Smooth muscle cell (in vitro differentiated cells): ENCODE results near the gene ZNF536. TPM values are rescaled to one million over a fixed set of nuclear protein-coding genes. Genes with fewer than 3 reads are reported as not detected.
"Not testable (repeated sequence)": the region's sequence is repeated elsewhere in the genome, so short reads cannot be mapped to it uniquely, and the experiment has no call there.

Experiments
- DNase-seq: peaks from one replicate; lab custom pipeline; 2025; ENCODE audit not compliant: unreplicated experiment; lab: John Stamatoyannopoulos, UW
- H2AFZ ChIP-seq: fragments of 200-600 bp; sonication (generic); 2 replicates; pipeline ENCODE4 v1.6.0; 2016; ENCODE audit warnings: antibody characterized with exemption, low read depth, mild to moderate bottlenecking
- H3F3A ChIP-seq: fragments of 200-600 bp; sonication (generic); 2 replicates; pipeline ENCODE4 v1.6.0; 2017; ENCODE audit warnings: antibody characterized with exemption, low read depth
- H3K27ac ChIP-seq: fragments of 200-600 bp; sonication (generic); 2 replicates; pipeline ENCODE4 v1.5.1; 2016; ENCODE audit warnings: low read depth, mild to moderate bottlenecking
- H3K27me3 ChIP-seq: fragments of 200-600 bp; sonication (generic); 2 replicates; pipeline ENCODE4 v1.6.1; 2016; ENCODE audit warnings: low read depth, mild to moderate bottlenecking
- H3K36me3 ChIP-seq: fragments of 200-600 bp; sonication (generic); 2 replicates; pipeline ENCODE4 v1.5.1; 2016; ENCODE audit warnings: low read depth
- H3K4me1 ChIP-seq: fragments of 200-600 bp; sonication (generic); 2 replicates; pipeline ENCODE4 v1.5.1; 2016; ENCODE audit warnings: low read depth
- H3K4me2 ChIP-seq: fragments of 200-600 bp; sonication (generic); 2 replicates; pipeline ENCODE4 v1.6.0; 2016; ENCODE audit warnings: mild to moderate bottlenecking
- H3K4me3 ChIP-seq: fragments of 200-600 bp; sonication (generic); 2 replicates; pipeline ENCODE4 v1.5.1; 2016; ENCODE audit warnings: mild to moderate bottlenecking
- H3K79me2 ChIP-seq: fragments of 200-600 bp; sonication (generic); 2 replicates; pipeline ENCODE4 v1.6.0; 2016; ENCODE audit warnings: low read depth, mild to moderate bottlenecking
- H3K9ac ChIP-seq: fragments of 200-600 bp; sonication (generic); 2 replicates; pipeline ENCODE4 v1.6.0; 2016; ENCODE audit warnings: low read depth
- H3K9me3 ChIP-seq: fragments of 200-600 bp; sonication (generic); replicated peaks from 2 replicates; pipeline ENCODE4 v1.5.1; 2016; ENCODE audit warnings: low read depth
- H4K20me1 ChIP-seq: fragments of 200-600 bp; sonication (generic); 2 replicates; pipeline ENCODE4 v1.6.0; 2016; ENCODE audit warnings: low read depth
- WGBS: methylation state at CpG from one replicate; pipeline ENCODE4 v1.1.7; 2016; ENCODE audit warnings: low lambda C conversion rate; 5-methylcytosine and 5-hydroxymethylcytosine counted together
- polyA plus RNA-seq: library from polyadenylated mRNA; unstranded; fragments of >200 nt; fragmentation: Nextera tagmentation; extraction: Ambion mirVana; gene quantifications from 2 replicates; pipeline ENCODE4 v1.2.1, GENCODE V29; 2016
- total RNA-seq: library from RNA; depleted of rRNA; stranded (reverse); fragments of >200 nt; gene quantifications from 2 replicates; pipeline ENCODE4 v1.2.3, GENCODE V29; 2014
- TF ChIP-seq, protein P1 (sequence below): fragments of 200-600 bp; sonication (generic); IDR thresholded peaks from 2 replicates; pipeline ENCODE4 v1.5.1; 2017; ENCODE audit warnings: borderline replicate concordance, mild to moderate bottlenecking, antibody characterized with exemption; ENCODE audit not compliant: insufficient read depth, poor library complexity, severe bottlenecking

Gene ZNF536
- total and polyA plus RNA-seq, 2 experiments from 2014 or later: not detected

DNA sequence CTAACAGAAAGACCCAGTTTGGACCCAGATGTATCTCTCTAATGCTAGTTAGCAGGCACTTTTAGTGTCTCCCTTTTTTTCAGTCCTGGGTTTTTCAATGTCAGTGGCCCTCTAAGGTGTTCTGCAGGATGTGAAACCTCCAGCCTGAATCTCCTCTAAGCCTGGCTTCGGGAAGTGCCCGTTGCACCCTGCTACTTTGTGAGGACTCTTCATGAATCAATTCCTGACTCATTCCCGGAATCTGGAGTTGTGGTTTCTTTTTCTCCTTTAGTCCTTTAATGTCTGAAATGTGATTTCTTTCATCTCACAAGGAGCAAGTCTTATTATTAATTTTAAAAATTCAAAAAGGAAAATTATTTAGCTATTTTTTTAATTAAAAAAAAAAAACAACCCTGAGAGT lies 116.0 kb downstream of the ZNF536 start:
- Histone ChIP-seq H3K9ac (no peak overlapping the region), H3F3A (no peaks in the 10 kb centered on the region), H4K20me1 (no peaks in the 10 kb centered on the region), H3K4me1 (peaks cover 7% of the 10 kb centered on the region), H3K36me3 (no peaks in the 10 kb centered on the region), H3K4me2 (peak overlapping the region; percentile 48), H3K27ac (no peak overlapping the region), H3K27me3 (peaks cover 3% of the 10 kb centered on the region), H3K9me3 (no peaks in the 10 kb centered on the region), H2AFZ (no peak overlapping the region), H3K4me3 (no peak overlapping the region), H3K79me2 (no peaks in the 10 kb centered on the region)
- no peak for DNase-seq
- 52% methylated on average over 3 of the region's 3 CpGs for WGBS
- TF ChIP-seq, protein P1, sequence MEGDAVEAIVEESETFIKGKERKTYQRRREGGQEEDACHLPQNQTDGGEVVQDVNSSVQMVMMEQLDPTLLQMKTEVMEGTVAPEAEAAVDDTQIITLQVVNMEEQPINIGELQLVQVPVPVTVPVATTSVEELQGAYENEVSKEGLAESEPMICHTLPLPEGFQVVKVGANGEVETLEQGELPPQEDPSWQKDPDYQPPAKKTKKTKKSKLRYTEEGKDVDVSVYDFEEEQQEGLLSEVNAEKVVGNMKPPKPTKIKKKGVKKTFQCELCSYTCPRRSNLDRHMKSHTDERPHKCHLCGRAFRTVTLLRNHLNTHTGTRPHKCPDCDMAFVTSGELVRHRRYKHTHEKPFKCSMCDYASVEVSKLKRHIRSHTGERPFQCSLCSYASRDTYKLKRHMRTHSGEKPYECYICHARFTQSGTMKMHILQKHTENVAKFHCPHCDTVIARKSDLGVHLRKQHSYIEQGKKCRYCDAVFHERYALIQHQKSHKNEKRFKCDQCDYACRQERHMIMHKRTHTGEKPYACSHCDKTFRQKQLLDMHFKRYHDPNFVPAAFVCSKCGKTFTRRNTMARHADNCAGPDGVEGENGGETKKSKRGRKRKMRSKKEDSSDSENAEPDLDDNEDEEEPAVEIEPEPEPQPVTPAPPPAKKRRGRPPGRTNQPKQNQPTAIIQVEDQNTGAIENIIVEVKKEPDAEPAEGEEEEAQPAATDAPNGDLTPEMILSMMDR: no peak

DNA sequence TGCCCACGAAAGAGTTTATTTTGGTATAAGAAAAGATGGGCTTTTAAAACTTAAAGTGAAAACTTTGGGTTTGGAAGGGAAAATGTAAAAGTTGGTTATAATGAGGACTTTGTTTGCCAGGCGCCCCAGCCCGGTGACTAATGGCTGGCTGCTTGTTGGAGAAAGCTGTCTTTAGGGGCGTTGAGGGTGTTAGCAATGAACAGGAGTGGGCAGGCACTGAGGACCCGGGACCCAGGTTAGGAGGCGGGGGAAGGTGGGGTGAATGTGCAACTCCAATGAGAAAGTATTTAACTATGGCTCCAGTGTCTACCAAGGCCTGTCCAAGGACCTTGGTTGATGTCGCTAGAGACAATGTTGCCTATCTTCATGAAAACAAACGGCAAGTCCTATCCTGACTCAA lies 118.6 kb downstream of the ZNF536 start:
- Histone ChIP-seq H2AFZ (no peak overlapping the region), H3K27me3 (peaks cover 3% of the 10 kb centered on the region), H3F3A (no peaks in the 10 kb centered on the region), H3K4me3 (no peak overlapping the region), H3K79me2 (no peaks in the 10 kb centered on the region), H3K27ac (no peak overlapping the region), H3K9me3 (no peaks in the 10 kb centered on the region), H3K36me3 (no peaks in the 10 kb centered on the region), H3K9ac (no peak overlapping the region), H4K20me1 (no peaks in the 10 kb centered on the region), H3K4me2 (no peak overlapping the region), H3K4me1 (peaks cover 7% of the 10 kb centered on the region)
- WGBS: 89% methylated on average over 8 of the region's 8 CpGs
- TF ChIP-seq, protein P1: no peak
- no peak for DNase-seq

DNA sequence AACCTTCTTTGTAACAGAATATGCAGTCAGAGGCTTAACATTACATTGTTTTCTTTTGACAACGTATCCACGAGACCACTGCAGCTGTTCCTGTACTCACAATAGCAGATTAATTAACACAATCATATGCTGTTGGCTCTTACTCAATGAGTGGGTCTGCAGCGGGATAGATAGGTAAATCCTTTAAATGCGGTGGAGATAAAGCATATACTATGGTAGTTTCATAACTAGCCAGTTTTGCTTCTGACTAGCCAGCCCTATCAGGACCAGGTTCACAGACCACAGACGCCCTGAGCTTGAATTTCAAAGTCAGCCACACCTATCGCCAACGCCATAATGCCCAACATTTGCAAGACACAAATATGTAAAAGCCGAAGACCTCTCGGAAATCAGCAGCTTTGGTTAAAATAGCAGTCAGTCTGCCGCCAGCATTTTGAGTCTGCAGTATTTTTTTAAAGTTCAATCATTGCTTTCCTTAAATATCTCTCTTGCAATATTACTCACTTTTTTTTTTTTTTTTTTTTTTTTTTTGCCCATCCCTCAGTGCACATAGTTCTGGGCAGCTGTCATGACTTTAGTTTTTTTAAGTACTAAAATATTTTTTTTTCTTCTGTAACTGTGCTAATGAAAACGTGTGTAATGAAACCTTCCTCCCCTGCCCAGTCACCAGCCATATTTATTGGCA lies 120.5 kb downstream of the ZNF536 start:
- Histone ChIP-seq H3K4me1 (peaks cover 7% of the 10 kb centered on the region), H3K79me2 (no peaks in the 10 kb centered on the region), H3K27me3 (peaks cover 3% of the 10 kb centered on the region), H3K9me3 (no peaks in the 10 kb centered on the region), H3K36me3 (no peaks in the 10 kb centered on the region), H3K27ac (no peak overlapping the region), H4K20me1 (no peaks in the 10 kb centered on the region), H2AFZ (no peak overlapping the region), H3K4me2 (no peak overlapping the region), H3K9ac (no peak overlapping the region), H3F3A (no peaks in the 10 kb centered on the region), H3K4me3 (no peak overlapping the region)
- TF ChIP-seq, protein P1: no peak
- 28% methylated on average over 11 of the region's 11 CpGs for WGBS
- DNase-seq: no peak

DNA sequence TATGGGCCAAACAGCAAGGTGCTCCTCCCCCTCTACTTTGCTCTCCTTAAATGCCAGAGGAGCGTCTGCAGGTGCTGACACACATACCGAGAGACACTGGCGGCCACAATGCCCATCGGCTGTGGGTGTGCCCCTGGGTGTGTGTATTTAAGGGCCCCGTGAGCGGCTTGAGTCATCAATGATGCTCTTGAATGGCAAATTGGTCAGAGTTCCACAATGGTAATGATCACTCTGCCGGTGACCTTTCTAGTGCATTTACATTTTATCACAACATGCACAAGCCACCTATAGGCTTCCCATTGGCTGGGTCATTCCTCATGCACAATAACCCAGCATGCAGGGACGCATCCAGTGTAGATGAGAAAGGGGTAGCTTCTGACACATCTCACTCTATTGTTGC lies 124.8 kb downstream of the ZNF536 start:
- H3K9ac ChIP-seq: no peak overlapping the region
- no peak overlapping the region for H3K27ac ChIP-seq
- no peak overlapping the region for H3K4me3 ChIP-seq
- H4K20me1 ChIP-seq: no peaks in the 10 kb centered on the region
- DNase-seq: no peak
- no peaks in the 10 kb centered on the region for H3K79me2 ChIP-seq
- H3K4me1 ChIP-seq: no peaks in the 10 kb centered on the region
- no peaks in the 10 kb centered on the region for H3F3A ChIP-seq
- H3K36me3 ChIP-seq: no peaks in the 10 kb centered on the region
- H3K4me2 ChIP-seq: no peak overlapping the region
- no peak overlapping the region for H2AFZ ChIP-seq
- TF ChIP-seq, protein P1: no peak
- WGBS: 75% methylated on average over 8 of the region's 8 CpGs
- no peaks in the 10 kb centered on the region for H3K27me3 ChIP-seq
- no peaks in the 10 kb centered on the region for H3K9me3 ChIP-seq

DNA sequence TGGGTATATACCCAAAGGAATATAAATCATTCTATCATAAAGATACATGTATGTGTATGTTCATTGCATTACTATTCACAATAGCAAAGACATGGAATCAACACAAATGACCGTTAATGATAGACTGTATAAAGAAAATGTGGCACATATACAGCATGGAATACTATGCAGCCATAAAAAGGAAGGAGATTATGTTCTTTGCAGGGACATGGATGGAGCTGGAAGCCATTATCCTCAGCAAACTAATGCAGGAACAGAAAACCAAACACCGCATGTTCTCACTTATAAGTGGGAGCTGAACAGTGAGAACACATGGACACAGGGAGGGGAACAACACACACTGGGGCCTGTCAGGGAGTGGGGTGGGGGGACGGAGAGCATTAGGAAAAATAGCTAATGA lies 125.9 kb downstream of the ZNF536 start:
- not testable (repeated sequence) for H4K20me1 ChIP-seq, H3K9me3 ChIP-seq, H3F3A ChIP-seq, DNase-seq, H3K79me2 ChIP-seq, H3K27ac ChIP-seq, H2AFZ ChIP-seq, H3K27me3 ChIP-seq, H3K4me3 ChIP-seq, H3K4me1 ChIP-seq, H3K4me2 ChIP-seq, H3K9ac ChIP-seq, H3K36me3 ChIP-seq
- 88% methylated on average over 3 of the region's 3 CpGs for WGBS
